ENCODE results near the gene PPP2R5C. TPM values are rescaled to one million over a fixed set of nuclear protein-coding genes. Genes with fewer than 3 reads are reported as not detected.

The PPP2R5C gene
- total RNA-seq, 1 experiment from 2014 or later, result 96.1 TPM

DNA sequence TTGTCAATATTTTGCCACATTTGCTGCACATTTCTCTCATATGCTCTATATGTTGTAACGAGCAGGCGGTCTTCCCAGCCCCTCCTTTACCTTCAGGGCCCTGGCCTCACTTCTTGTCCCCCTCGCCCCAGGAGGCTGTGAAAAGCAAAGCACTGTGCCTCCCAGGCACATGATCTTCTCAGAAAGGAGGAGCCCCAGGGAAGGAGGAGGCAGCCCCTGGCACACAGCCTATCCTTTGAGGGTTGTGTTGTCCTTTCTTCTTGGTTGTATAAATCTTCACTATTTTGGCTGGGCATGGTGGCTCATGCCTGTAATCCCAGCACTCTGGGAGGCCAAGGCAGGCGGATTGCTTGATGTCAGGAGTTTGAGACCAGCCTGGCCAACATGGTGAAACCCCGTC is 77.0 kb downstream of the PPP2R5C start:
- Histone ChIP-seq H3K9me2 (replicated peaks; ENCODE audit: low read length) (no peaks in the 10 kb centered on the region), H4K20me1 (ENCODE audit: low read length) (peaks cover 5% of the 10 kb centered on the region; the same call in 1 of the 2 replicates), H3K4me2 (ENCODE audit: low read length) (no peak overlapping the region), H3K27me3 (ENCODE audit: low read length) (no peaks in the 10 kb centered on the region), H3F3A (ENCODE audit: low read length, unreplicated experiment) (no peaks in the 10 kb centered on the region), H3K9me3 (ENCODE audit: low read length) (no peaks in the 10 kb centered on the region), H3K4me3 (ENCODE audit: low read length) (no peak overlapping the region), H3K36me3 (ENCODE audit: low read depth, low read length) (no peaks in the 10 kb centered on the region), H3K27ac (ENCODE audit: low read length) (no peak overlapping the region), H3K9ac (ENCODE audit: low read length) (no peak overlapping the region), H3K4me1 (ENCODE audit: insufficient read depth, low read length) (peaks cover 19% of the 10 kb centered on the region), H2AFZ (ENCODE audit: low read length) (no peak overlapping the region), H3K79me2 (ENCODE audit: low read length) (peaks cover 46% of the 10 kb centered on the region)
- DNase-seq, result no peak
- POLR2A ChIA-PET (ENCODE audit: unreplicated experiment), result no interaction called here
- CTCF ChIA-PET, result no interaction called here
- ATAC-seq, result no peak
- TF ChIP-seq EZH2phosphoT487 (IDR thresholded peaks at IDR 0.05; ENCODE audit: borderline replicate concordance, low read length) (no peak), EZH2 (IDR thresholded peaks at IDR 0.05; ENCODE audit: low read length, unreplicated experiment) (no peak)
- TF ChIP-seq, protein P1, sequence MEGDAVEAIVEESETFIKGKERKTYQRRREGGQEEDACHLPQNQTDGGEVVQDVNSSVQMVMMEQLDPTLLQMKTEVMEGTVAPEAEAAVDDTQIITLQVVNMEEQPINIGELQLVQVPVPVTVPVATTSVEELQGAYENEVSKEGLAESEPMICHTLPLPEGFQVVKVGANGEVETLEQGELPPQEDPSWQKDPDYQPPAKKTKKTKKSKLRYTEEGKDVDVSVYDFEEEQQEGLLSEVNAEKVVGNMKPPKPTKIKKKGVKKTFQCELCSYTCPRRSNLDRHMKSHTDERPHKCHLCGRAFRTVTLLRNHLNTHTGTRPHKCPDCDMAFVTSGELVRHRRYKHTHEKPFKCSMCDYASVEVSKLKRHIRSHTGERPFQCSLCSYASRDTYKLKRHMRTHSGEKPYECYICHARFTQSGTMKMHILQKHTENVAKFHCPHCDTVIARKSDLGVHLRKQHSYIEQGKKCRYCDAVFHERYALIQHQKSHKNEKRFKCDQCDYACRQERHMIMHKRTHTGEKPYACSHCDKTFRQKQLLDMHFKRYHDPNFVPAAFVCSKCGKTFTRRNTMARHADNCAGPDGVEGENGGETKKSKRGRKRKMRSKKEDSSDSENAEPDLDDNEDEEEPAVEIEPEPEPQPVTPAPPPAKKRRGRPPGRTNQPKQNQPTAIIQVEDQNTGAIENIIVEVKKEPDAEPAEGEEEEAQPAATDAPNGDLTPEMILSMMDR (conservative IDR thresholded peaks at IDR 0.05; ENCODE audit: low read depth, low read length), result no peak
- intact Hi-C loops (cut with micrococcal nuclease), result no loop called here
- no TSS peak for BruUV-seq (replicated peaks)

DNA sequence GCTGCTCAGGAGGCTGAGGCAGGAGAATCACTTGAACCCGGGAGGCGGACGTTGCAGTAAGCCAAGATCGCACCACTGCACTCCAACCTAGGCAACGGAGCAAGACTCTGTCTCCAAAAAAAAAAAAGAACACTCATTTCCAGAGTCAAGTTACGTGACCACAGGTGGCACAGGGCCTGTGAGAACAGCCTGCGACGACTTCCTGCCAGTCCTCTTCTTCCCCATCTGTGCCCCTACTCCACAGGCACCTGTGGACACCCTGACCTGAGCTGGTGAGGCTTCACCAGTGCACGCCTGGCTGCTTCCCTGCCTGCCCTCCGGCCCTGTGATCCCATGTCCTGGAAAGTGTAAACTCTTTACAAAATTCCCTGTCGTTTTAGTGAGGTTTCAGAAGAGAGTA is 77.7 kb downstream of the PPP2R5C start:
- CTCF ChIA-PET, result no interaction called here
- DNase-seq (no peak), ATAC-seq (no peak)
- BruUV-seq (replicated peaks), result no TSS peak
- Histone ChIP-seq H3K27me3 (ENCODE audit: low read length) (no peaks in the 10 kb centered on the region), H3K4me2 (ENCODE audit: low read length) (no peak overlapping the region), H3K4me3 (ENCODE audit: low read length) (no peak overlapping the region), H3K9ac (ENCODE audit: low read length) (no peak overlapping the region), H3K9me2 (replicated peaks; ENCODE audit: low read length) (no peaks in the 10 kb centered on the region), H3K36me3 (ENCODE audit: low read depth, low read length) (no peaks in the 10 kb centered on the region), H3K79me2 (ENCODE audit: low read length) (peaks cover 40% of the 10 kb centered on the region), H3K9me3 (ENCODE audit: low read length) (no peaks in the 10 kb centered on the region), H4K20me1 (ENCODE audit: low read length) (peaks cover 5% of the 10 kb centered on the region; the same call in 1 of the 2 replicates), H2AFZ (ENCODE audit: low read length) (no peak overlapping the region), H3K4me1 (ENCODE audit: insufficient read depth, low read length) (peaks cover 17% of the 10 kb centered on the region), H3K27ac (ENCODE audit: low read length) (no peak overlapping the region), H3F3A (ENCODE audit: low read length, unreplicated experiment) (no peaks in the 10 kb centered on the region)
- TF ChIP-seq EZH2phosphoT487 (IDR thresholded peaks at IDR 0.05; ENCODE audit: borderline replicate concordance, low read length), result no peak
- no peak for TF ChIP-seq EZH2 (IDR thresholded peaks at IDR 0.05; ENCODE audit: low read length, unreplicated experiment)
- TF ChIP-seq, protein P1 (conservative IDR thresholded peaks at IDR 0.05; ENCODE audit: low read depth, low read length), result no peak
- intact Hi-C loops (cut with micrococcal nuclease), result no loop called here
- POLR2A ChIA-PET (ENCODE audit: unreplicated experiment), result no interaction called here

DNA sequence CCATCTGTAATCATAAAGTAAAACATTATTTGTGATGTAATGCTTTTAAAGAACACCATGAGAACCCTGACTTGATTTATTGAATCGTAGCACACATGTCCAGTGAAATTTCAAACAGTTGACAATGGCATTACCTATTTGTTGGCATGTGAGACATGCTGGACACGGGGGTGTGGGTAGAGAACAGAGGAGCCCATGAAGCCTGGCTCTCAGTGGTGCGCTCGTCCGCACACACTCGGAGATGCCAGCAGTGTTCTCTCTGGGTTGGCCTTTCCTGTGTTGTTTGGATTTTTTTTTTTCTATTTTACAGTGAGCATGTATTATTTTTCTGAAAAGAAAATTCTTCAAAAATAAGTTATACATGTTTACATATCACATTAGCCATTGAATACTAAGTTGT is 78.2 kb downstream of the PPP2R5C start:
- no TSS peak for BruUV-seq (replicated peaks)
- H3K4me3 ChIP-seq (ENCODE audit: low read length), result no peak overlapping the region
- no peaks in the 10 kb centered on the region for H3F3A ChIP-seq (ENCODE audit: low read length, unreplicated experiment)
- ATAC-seq, result no peak
- H3K9me3 ChIP-seq (ENCODE audit: low read length), result no peaks in the 10 kb centered on the region
- no peak for DNase-seq
- H3K79me2 ChIP-seq (ENCODE audit: low read length), result peaks cover 40% of the 10 kb centered on the region
- H3K36me3 ChIP-seq (ENCODE audit: low read depth, low read length), result 0 out of 2 replicates have a peak, but pooled peaks cover 3% of the 10 kb centered on the region
- H3K9ac ChIP-seq (ENCODE audit: low read length), result no peak overlapping the region
- H2AFZ ChIP-seq (ENCODE audit: low read length), result no peak overlapping the region
- H3K27me3 ChIP-seq (ENCODE audit: low read length), result no peaks in the 10 kb centered on the region
- H3K4me2 ChIP-seq (ENCODE audit: low read length), result no peak overlapping the region
- intact Hi-C loops (cut with micrococcal nuclease), result loop anchor here (5.0 kb wide), 1 partner anchor 67 kb away; no protein-coding TSS in a partner anchor
- CTCF ChIA-PET, result no interaction called here
- no peak for TF ChIP-seq EZH2 (IDR thresholded peaks at IDR 0.05; ENCODE audit: low read length, unreplicated experiment)
- no peak for TF ChIP-seq EZH2phosphoT487 (IDR thresholded peaks at IDR 0.05; ENCODE audit: borderline replicate concordance, low read length)
- TF ChIP-seq, protein P1 (conservative IDR thresholded peaks at IDR 0.05; ENCODE audit: low read depth, low read length), result no peak
- POLR2A ChIA-PET (ENCODE audit: unreplicated experiment), result no interaction called here
- peaks cover 5% of the 10 kb centered on the region; the same call in 1 of the 2 replicates for H4K20me1 ChIP-seq (ENCODE audit: low read length)
- H3K9me2 ChIP-seq (replicated peaks; ENCODE audit: low read length), result no peaks in the 10 kb centered on the region
- H3K4me1 ChIP-seq (ENCODE audit: insufficient read depth, low read length), result peaks cover 13% of the 10 kb centered on the region
- H3K27ac ChIP-seq (ENCODE audit: low read length), result no peak overlapping the region
